Fibroblast of villous mesenchyme (primary cell): ENCODE measurements around the gene NUMBL. TPM values are rescaled to one million over a fixed set of nuclear protein-coding genes. Genes with fewer than 3 reads are reported as not detected.
"Not testable (repeated sequence)": the region's sequence is repeated elsewhere in the genome, so short reads cannot be mapped to it uniquely, and the experiment has no call there.

Experiments used
- DNase-seq: peaks from one replicate; pipeline ENCODE4 v3.0.0-alpha.2; 2010; ENCODE audit warnings: low read depth
- H3K4me3 ChIP-seq: 2 replicates; pipeline ENCODE4 v1.5.1; 2011; ENCODE audit warnings: low read depth, mild to moderate bottlenecking, low read length
- CTCF ChIP-seq: IDR thresholded peaks from 2 replicates; pipeline ENCODE4 v1.5.1; 2012; ENCODE audit warnings: low read depth, mild to moderate bottlenecking, low read length; ENCODE audit not compliant: insufficient read depth
- total RNA-seq: library from RNA; depleted of rRNA; stranded (reverse); fragments of >200 nt; gene quantifications from 2 replicates; pipeline ENCODE4 v1.2.3, GENCODE V29; 2012

Gene NUMBL
- total RNA-seq, 1 donor, result 13.8 TPM

DNA sequence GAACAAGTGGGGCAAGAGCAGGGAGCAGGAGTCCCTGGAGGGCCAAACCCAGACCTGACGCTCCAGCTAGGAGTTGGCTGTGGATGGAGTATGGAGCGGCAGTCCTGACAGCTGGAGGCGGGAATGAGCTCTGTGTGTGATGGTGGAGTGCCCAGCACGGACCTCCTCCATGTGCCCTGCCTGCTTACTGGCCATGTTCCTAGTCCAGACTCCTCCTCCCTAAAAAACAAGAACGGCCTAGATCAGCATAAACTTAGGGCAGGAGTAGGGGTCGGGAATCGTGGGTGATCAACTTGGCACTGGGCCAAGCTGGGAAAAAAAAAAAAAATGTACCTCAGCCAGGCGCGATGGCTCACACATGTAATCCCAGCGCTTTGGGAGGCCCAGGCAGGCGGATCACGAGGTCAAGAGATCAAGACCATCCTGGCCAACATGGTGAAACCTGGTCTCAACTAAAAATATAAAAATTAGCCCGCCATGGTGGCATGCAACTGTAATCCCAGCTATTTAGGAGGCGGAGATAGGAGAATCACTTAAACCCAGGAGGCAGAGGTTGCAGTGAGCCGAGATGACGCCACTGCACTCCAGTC is 59.8 kb downstream of the NUMBL start:
- no peak for DNase-seq
- no peak for TF ChIP-seq CTCF
- H3K4me3 ChIP-seq, result no peak overlapping the region

DNA sequence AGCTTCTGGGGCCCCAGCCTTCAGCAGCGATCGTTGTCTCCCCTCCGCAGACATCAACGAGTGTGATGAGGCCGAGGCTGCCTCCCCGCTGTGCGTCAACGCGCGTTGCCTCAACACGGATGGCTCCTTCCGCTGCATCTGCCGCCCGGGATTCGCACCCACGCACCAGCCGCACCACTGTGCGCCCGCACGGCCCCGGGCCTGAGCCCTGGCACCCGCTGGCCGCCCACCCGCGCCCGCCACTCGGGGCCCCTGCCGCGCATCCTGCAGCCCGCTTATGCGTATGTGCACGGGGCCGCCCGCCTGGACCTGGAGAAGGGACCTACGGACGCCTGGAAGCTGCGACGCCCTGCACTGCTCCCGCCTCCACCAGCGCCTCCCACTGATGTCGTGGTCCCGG is 61.1 kb downstream of the NUMBL start:
- DNase-seq, result no peak
- TF ChIP-seq CTCF, result no peak
- H3K4me3 ChIP-seq, result no peak overlapping the region

GRCh38 chr19:40627486-40628279 is 62.8 kb downstream of the NUMBL start:
- H3K4me3 ChIP-seq, result no peak overlapping the region
- TF ChIP-seq CTCF, result no peak
- no peak for DNase-seq

- H3K4me3 ChIP-seq, result no peak overlapping the region
- no peak for TF ChIP-seq CTCF
- no peak for DNase-seq
Measured at GRCh38 chr19:40626918-40627317, 63.5 kb downstream of the NUMBL start.

DNA sequence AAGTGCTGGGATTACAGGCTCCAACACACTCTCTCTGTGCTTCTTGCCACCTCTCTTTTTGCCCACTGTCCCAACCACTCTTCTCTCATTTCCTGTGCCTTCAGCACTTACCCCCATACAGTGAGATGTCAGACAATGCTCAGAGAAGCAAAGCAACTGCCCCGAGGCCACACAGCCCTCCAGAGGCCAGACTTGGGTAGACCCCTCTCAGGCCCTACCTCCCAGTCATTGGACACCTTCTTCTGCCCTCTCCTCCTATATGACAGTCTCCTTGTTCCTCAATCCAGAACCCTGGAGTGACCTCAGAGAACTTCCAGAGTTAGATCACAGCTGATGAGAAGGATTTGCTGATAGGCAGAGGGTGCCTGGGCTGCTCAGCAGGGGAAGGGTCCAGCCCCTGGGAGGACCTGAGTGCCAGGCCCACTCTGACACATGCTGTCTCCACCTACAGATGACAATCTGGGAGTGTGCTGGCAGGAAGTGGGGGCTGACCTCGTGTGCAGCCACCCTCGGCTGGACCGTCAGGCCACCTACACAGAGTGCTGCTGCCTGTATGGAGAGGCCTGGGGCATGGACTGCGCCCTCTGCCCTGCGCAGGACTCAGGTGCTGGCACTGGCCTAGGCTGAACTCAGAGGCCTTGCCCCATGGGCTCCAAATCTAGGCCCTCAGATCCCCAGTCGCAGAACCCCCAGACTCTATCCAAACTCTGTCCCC is 64.9 kb downstream of the NUMBL start:
- TF ChIP-seq CTCF, result no peak
- no peak for DNase-seq
- no peak overlapping the region for H3K4me3 ChIP-seq

GRCh38 chr19:40624369-40625153 is 65.9 kb downstream of the NUMBL start:
- not testable (repeated sequence) for H3K4me3 ChIP-seq, DNase-seq
